ENCODE results near the gene ORMDL2.

DNA sequence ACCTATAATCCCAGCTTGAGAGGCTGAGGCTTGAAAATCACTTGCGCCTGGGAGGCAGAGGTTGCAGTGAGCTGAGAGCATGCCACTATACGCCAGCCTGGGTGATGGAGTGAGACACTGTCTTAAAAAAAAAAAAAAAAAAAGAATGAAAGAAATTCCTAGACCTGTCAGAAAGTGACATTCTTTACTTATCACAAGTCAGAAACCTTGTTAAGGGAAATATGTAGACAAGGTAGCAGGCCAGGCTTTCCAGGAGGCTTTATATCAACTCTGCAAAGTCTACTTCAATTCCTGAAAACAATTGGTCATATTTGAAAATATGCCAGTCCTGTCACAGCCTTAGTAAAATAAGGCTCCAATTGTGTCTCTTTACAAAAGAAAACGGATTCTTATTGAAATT, 44.0 kb downstream of the ORMDL2 start:
- TF ChIP-seq, protein P1, sequence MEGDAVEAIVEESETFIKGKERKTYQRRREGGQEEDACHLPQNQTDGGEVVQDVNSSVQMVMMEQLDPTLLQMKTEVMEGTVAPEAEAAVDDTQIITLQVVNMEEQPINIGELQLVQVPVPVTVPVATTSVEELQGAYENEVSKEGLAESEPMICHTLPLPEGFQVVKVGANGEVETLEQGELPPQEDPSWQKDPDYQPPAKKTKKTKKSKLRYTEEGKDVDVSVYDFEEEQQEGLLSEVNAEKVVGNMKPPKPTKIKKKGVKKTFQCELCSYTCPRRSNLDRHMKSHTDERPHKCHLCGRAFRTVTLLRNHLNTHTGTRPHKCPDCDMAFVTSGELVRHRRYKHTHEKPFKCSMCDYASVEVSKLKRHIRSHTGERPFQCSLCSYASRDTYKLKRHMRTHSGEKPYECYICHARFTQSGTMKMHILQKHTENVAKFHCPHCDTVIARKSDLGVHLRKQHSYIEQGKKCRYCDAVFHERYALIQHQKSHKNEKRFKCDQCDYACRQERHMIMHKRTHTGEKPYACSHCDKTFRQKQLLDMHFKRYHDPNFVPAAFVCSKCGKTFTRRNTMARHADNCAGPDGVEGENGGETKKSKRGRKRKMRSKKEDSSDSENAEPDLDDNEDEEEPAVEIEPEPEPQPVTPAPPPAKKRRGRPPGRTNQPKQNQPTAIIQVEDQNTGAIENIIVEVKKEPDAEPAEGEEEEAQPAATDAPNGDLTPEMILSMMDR (conservative IDR thresholded peaks at IDR 0.05 in 1 of 2, IDR thresholded peaks at IDR 0.05 in 1 of 2; ENCODE audit: low read depth in 1 of 2, low read length in 2 of 2) = no peak
- TF ChIP-seq EZH2 (IDR thresholded peaks at IDR 0.05; ENCODE audit: low read length, missing control alignments) = no peak

Measured in fibroblast of lung (primary cell).